ENCODE measurements around the gene TMC8. TPM values are rescaled to one million over a fixed set of nuclear protein-coding genes. Genes with fewer than 3 reads are reported as not detected.

Gene TMC8
- polyA plus RNA-seq, 1 of the 3 experiments (the other 2 are of a cell fraction): 0.18 TPM

GRCh38 chr17:78129351-78130089 is 1.1 kb upstream of the TMC8 start (continued):
- TF ChIP-seq USF1 (IDR thresholded peaks at IDR 0.05; ENCODE audit: borderline replicate concordance, low read depth) (no peak), FOXM1 (IDR thresholded peaks at IDR 0.05; ENCODE audit: low read depth) (no peak), GABPA (IDR thresholded peaks at IDR 0.05; ENCODE audit: low read depth) (no peak), EP300 (IDR thresholded peaks at IDR 0.05; ENCODE audit: borderline replicate concordance in 1 of 2, low read depth in 1 of 2, low read length in 1 of 2) (no peak), POLR2AphosphoS5 (IDR thresholded peaks at IDR 0.05; ENCODE audit: low read depth, low read length) (no peak), SMC3 (IDR thresholded peaks at IDR 0.05; ENCODE audit: low read depth, low read length) (no peak), RCOR1 (IDR thresholded peaks at IDR 0.05; ENCODE audit: low read length) (no peak)

GRCh38 chr17:78130090-78130436 is 508 bp upstream of the TMC8 start:
- H3K4me2 ChIP-seq: no peak overlapping the region
- H3K9me2 ChIP-seq: no peaks in the 10 kb centered on the region
- TF ChIP-seq MAX (IDR thresholded peaks at IDR 0.05; ENCODE audit: low read depth): no peak
- TF ChIP-seq CHD2 (IDR thresholded peaks at IDR 0.05; ENCODE audit: low read length, partially characterized antibody): no peak
- TF ChIP-seq NRF1 (IDR thresholded peaks at IDR 0.05; ENCODE audit: low read depth, low read length): no peak
- no peak for TF ChIP-seq ELF1 (IDR thresholded peaks at IDR 0.05)
- TF ChIP-seq USF1 (IDR thresholded peaks at IDR 0.05; ENCODE audit: borderline replicate concordance, low read depth): no peak
- no peak for TF ChIP-seq SMC3 (IDR thresholded peaks at IDR 0.05; ENCODE audit: low read depth, low read length)
- no peak for TF ChIP-seq RCOR1 (IDR thresholded peaks at IDR 0.05; ENCODE audit: low read length)
- TF ChIP-seq RFX5 (IDR thresholded peaks at IDR 0.05; ENCODE audit: low read length): no peak
- no peak for TF ChIP-seq TAF1 (IDR thresholded peaks at IDR 0.05; ENCODE audit: borderline replicate concordance, low read depth, low read length)
- no peak for TF ChIP-seq GATA2 (CRISPR knock-in tag; IDR thresholded peaks at IDR 0.05)
- no peak for TF ChIP-seq NFIC (IDR thresholded peaks at IDR 0.05; ENCODE audit: borderline replicate concordance)
- no peak for TF ChIP-seq MXI1 (IDR thresholded peaks at IDR 0.05; ENCODE audit: low read depth, low read length)
- no peak for TF ChIP-seq FOXJ3 (CRISPR knock-in tag; IDR thresholded peaks at IDR 0.05)
- TF ChIP-seq JUND (IDR thresholded peaks at IDR 0.05): no peak
- TF ChIP-seq TCF12 (IDR thresholded peaks at IDR 0.05): no peak
- TF ChIP-seq RAD21 (IDR thresholded peaks at IDR 0.05; ENCODE audit: low read length): no peak
- TF ChIP-seq GABPA (IDR thresholded peaks at IDR 0.05; ENCODE audit: low read depth): no peak
- TF ChIP-seq SIN3A (IDR thresholded peaks at IDR 0.05; ENCODE audit: borderline replicate concordance, low read depth, low read length): no peak
- TF ChIP-seq POLR2AphosphoS5 (IDR thresholded peaks at IDR 0.05; ENCODE audit: low read depth, low read length): no peak
- TF ChIP-seq FOXM1 (IDR thresholded peaks at IDR 0.05; ENCODE audit: low read depth): no peak
- H3K36me3 ChIP-seq (replicated peaks in 1 of 2; ENCODE audit: control insufficient read depth in 1 of 2, insufficient read depth in 2 of 2, low read length in 1 of 2): no peaks in the 10 kb centered on the region
- peaks cover 4 to 39% of the 10 kb centered on the region in 2 experiments; a peak in 1 of 4 replicates for H3K4me1 ChIP-seq (ENCODE audit: control insufficient read depth in 1 of 2, insufficient read depth in 2 of 2, low read depth in 1 of 2, low read length in 1 of 2)
- no peak overlapping the region for H3K9ac ChIP-seq
- H2AFZ ChIP-seq (ENCODE audit: low read depth): no peak overlapping the region
- ChIA-PET POLR2A (interaction anchor here (0.5 kb wide), 1 partner anchor 132 kb away, joined by 3 read pairs; no protein-coding TSS in a partner anchor), CTCF (interaction anchor here (0.7 to 8.0 kb wide), 9 partner anchors 8 to 111 kb away, joined by 3 to 100 read pairs (median 3); partner anchors contain the start of gene C17orf99)
- H3K27ac ChIP-seq (ENCODE audit: low read depth in 2 of 2, low read length in 1 of 2): no peak overlapping the region
- DNase-seq: no peak
- WGBS (ENCODE audit: low lambda C conversion rate): 83% methylated on average over 5 of the region's 5 CpGs
- peaks cover 3% of the 10 kb centered on the region for H3K27me3 ChIP-seq (ENCODE audit: insufficient read depth)
- no peaks in the 10 kb centered on the region for H3K9me3 ChIP-seq
- no peaks in the 10 kb centered on the region for H3K79me2 ChIP-seq (ENCODE audit: insufficient read depth)
- H3K4me3 ChIP-seq (ENCODE audit: low read depth in 2 of 2, low read length in 1 of 2): no peak overlapping the region
- no peaks in the 10 kb centered on the region for H4K20me1 ChIP-seq (ENCODE audit: insufficient read depth)
- no peaks in the 10 kb centered on the region for H3F3A ChIP-seq (replicated peaks; ENCODE audit: insufficient read depth)

Data from SK-N-SH (cell line).